Transverse colon (tissue), 4 donors: ENCODE results near the gene AKR7A2. TPM values are rescaled to one million over a fixed set of nuclear protein-coding genes. Genes with fewer than 3 reads are reported as not detected.
A peak's percentile ranks its signal among the peaks of the same experiment; 100 is the strongest.

ENCODE experiments used
- DNase-seq: peaks from one replicate; pipeline ENCODE4 v3.0.0-alpha.2; 2019
- H3K27ac ChIP-seq, 4 donors: fragments of 200-600 bp; sonication (generic); 2 replicates each; pipeline ENCODE4 v1.5.1; 2016 to 2018; ENCODE audit warnings: inconsistent platforms in 4 of 4
- H3K27me3 ChIP-seq: fragments of 200-600 bp; sonication (generic); 2 replicates; pipeline ENCODE4 v1.5.1; 2017; ENCODE audit warnings: inconsistent platforms
- H3K36me3 ChIP-seq, 4 donors: fragments of 200-600 bp; sonication (generic); 2 replicates each; pipeline ENCODE4 v1.5.1; 2017 to 2019; ENCODE audit warnings: inconsistent platforms in 4 of 4
- H3K4me1 ChIP-seq, 4 donors: fragments of 200-600 bp; sonication (generic); 2 replicates each; pipeline ENCODE4 v1.5.1; 2017 to 2020; ENCODE audit warnings: inconsistent platforms in 4 of 4
- H3K4me3 ChIP-seq, 4 donors: fragments of 200-600 bp; sonication (generic); 1 replicate in 1 of 4; 2 replicates in 3 of 4; pipeline versions ENCODE4 v1.5.1 to v1.6.1; 2017 to 2019; ENCODE audit warnings: inconsistent platforms in 4 of 4
- H3K9me3 ChIP-seq, 2 donors: fragments of 200-600 bp; sonication (generic); 2 replicates each; pipeline ENCODE4 v1.5.1; 2017 to 2019; ENCODE audit warnings: inconsistent platforms in 2 of 2
- EP300 ChIP-seq: sonication (generic); formaldehyde crosslinking; IDR thresholded peaks from one replicate; pipeline ENCODE4 v1.6.1; 2017; ENCODE audit warnings: antibody characterized with exemption, low read depth
- POLR2A ChIP-seq: fragments of 450-650 bp; IDR thresholded peaks from one replicate; pipeline ENCODE4 v1.6.1; 2016; ENCODE audit warnings: antibody characterized with exemption, mild to moderate bottlenecking, moderate library complexity
- POLR2AphosphoS5 ChIP-seq, 3 donors: sonication (generic); formaldehyde crosslinking; IDR thresholded peaks; one replicate each; pipeline ENCODE4 v1.6.1; 2016; ENCODE audit warnings: antibody characterized with exemption in 3 of 3
- WGBS, 2 donors: methylation state at CpG; one replicate each; pipeline ENCODE4 v1.1.5; 2018; ENCODE audit warnings: low coverage in 1 of 2; 5-methylcytosine and 5-hydroxymethylcytosine counted together
- in situ Hi-C, 4 donors: fragments of 200-750 bp; cut with MboI; loops; one replicate each; pipeline versions ENCODE4 v1.15.0 to v1.15.1; 2017; ENCODE audit warnings: low sequenced_read_pairs in 3 of 4, low pct_ligation_motif_present in 1 of 4, low pct_unique_long_range_greater_than_20kb in 1 of 4
- intact Hi-C: fragments of 100-400 bp; cut with DNase I; formaldehyde crosslinking; loops from one replicate; pipeline ENCODE4 v1.15.1; 2023; ENCODE audit warnings: low total_unique reads
- total RNA-seq, 4 donors: library from RNA; depleted of rRNA; stranded (reverse); fragments of >200 nt; gene quantifications; one replicate each; pipeline ENCODE4 v1.1.0, GENCODE V29; 2016
- TF ChIP-seq, protein P1 (sequence below), 5 experiments: fragments of 200-600 bp in 3 of 5; fragments of 450-650 bp in 2 of 5; sonication (generic) in 3 of 5; IDR thresholded peaks; 1 replicate in 2 of 5; 2 replicates in 3 of 5; pipeline ENCODE4 v1.5.1; 2016 to 2017; ENCODE audit warnings: antibody characterized with exemption in 5 of 5, inconsistent platforms in 3 of 5, mild to moderate bottlenecking in 2 of 5, moderate library complexity in 1 of 5

AKR7A2 gene
- total RNA-seq, 4 donors from 2014 or later, result 64.7 to 169 (median 112) TPM

DNA sequence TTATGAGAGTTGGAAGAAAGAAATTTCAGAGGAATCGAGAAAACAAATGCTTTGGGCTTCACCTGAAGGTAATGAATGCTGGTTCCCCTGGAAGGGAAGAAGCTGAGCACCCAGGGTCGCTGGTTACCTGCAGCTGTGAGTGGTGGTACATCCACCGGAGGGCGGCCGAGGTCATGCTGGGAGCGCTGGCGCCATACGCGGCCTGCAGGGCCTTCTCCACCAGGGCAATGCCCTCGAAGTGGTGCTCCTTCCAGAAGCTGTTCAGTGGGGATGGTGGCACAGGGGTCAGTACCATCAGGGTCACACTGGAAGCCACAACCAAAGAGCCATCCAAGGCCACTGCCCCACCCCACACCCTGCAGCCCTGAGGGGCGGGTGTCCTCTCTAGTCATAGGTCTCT lies 43.5 kb downstream of the AKR7A2 start:
- no peaks in the 10 kb centered on the region for H3K27me3 ChIP-seq
- H3K4me3 ChIP-seq, result no peak overlapping the region
- H3K27ac ChIP-seq, result no peak overlapping the region
- H3K9me3 ChIP-seq, result no peaks in the 10 kb centered on the region
- intact Hi-C loops (no loop called here), in situ Hi-C loops (no loop called here)
- peaks cover 0 to 12% (median 6%) of the 10 kb centered on the region in 4 donors for H3K4me1 ChIP-seq
- H3K36me3 ChIP-seq, result no peaks in the 10 kb centered on the region
- TF ChIP-seq EP300 (no peak), POLR2A (no peak), POLR2AphosphoS5 (IDR thresholded peaks at IDR 0.05) (no peak)
- TF ChIP-seq, protein P1, sequence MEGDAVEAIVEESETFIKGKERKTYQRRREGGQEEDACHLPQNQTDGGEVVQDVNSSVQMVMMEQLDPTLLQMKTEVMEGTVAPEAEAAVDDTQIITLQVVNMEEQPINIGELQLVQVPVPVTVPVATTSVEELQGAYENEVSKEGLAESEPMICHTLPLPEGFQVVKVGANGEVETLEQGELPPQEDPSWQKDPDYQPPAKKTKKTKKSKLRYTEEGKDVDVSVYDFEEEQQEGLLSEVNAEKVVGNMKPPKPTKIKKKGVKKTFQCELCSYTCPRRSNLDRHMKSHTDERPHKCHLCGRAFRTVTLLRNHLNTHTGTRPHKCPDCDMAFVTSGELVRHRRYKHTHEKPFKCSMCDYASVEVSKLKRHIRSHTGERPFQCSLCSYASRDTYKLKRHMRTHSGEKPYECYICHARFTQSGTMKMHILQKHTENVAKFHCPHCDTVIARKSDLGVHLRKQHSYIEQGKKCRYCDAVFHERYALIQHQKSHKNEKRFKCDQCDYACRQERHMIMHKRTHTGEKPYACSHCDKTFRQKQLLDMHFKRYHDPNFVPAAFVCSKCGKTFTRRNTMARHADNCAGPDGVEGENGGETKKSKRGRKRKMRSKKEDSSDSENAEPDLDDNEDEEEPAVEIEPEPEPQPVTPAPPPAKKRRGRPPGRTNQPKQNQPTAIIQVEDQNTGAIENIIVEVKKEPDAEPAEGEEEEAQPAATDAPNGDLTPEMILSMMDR (IDR thresholded peaks at IDR 0.05), result no peak
- DNase-seq, result no peak
- WGBS, 2 donors, result 69 to 74% methylated on average over 3 to 11 of the region's 11 CpGs

DNA sequence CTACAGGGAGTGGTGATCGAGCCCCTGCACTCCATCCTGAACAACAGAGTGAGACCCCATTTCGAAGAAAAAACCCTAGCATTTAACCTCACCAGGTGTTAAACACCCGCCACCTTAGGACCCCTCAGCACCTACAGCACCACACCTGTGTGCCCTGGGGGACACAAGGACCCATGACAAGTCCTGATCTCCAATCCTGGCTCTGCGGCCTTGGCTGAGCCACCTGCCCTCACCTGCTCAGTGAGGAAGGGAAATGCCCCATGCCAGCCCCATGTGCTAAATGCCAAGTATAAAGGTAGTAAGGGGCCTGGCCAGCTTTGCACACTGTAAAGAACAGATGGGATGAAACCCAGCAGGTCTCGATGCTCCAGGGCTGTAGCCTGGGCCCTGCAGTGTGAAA lies 49.2 kb downstream of the AKR7A2 start:
- Histone ChIP-seq H3K27ac (no peak overlapping the region), H3K36me3 (peaks cover 0 to 15% (median 6%) of the 10 kb centered on the region in 4 donors), H3K4me1 (no peaks in the 10 kb centered on the region), H3K9me3 (no peaks in the 10 kb centered on the region), H3K4me3 (no peak overlapping the region), H3K27me3 (no peaks in the 10 kb centered on the region)
- DNase-seq, result no peak
- in situ Hi-C loops (no loop called here), intact Hi-C loops (no loop called here)
- 80 to 93% methylated on average over 1 to 5 of the region's 5 CpGs for WGBS, 2 donors
- TF ChIP-seq POLR2AphosphoS5 (IDR thresholded peaks at IDR 0.05), result no peak
- no peak for TF ChIP-seq POLR2A
- TF ChIP-seq, protein P1 (IDR thresholded peaks at IDR 0.05), result no peak
- no peak for TF ChIP-seq EP300

DNA sequence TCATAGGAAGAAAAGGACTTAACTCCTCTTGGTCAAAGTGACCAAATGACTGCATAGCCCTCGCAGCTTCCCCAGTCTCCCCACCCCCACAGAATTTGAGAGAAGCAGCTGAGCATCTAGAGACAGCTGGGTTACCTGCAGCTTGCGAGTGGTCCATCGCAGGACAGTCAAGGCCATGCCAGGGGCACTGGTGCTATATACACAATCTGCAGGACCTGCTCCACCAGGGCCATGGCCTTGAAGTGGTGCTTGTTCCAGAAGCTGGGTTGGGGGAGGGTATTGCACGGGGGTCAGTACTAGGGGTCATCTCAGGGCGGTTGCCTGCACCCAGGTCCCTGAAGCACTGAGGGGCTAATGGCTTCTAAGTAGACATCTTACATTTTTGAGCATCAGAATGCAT lies 49.9 kb downstream of the AKR7A2 start:
- no peaks in the 10 kb centered on the region for H3K9me3 ChIP-seq
- no peak for DNase-seq
- no peaks in the 10 kb centered on the region for H3K4me1 ChIP-seq
- peaks cover 0 to 17% (median 8%) of the 10 kb centered on the region in 4 donors for H3K36me3 ChIP-seq
- TF ChIP-seq POLR2A (no peak), POLR2AphosphoS5 (IDR thresholded peaks at IDR 0.05) (no peak), EP300 (no peak)
- TF ChIP-seq, protein P1 (IDR thresholded peaks at IDR 0.05), result no peak
- no peak overlapping the region for H3K4me3 ChIP-seq
- intact Hi-C loops (no loop called here), in situ Hi-C loops (no loop called here)
- H3K27me3 ChIP-seq, result no peaks in the 10 kb centered on the region
- no peak overlapping the region for H3K27ac ChIP-seq
- 80 to 90% methylated on average over 2 to 5 of the region's 5 CpGs for WGBS, 2 donors

DNA sequence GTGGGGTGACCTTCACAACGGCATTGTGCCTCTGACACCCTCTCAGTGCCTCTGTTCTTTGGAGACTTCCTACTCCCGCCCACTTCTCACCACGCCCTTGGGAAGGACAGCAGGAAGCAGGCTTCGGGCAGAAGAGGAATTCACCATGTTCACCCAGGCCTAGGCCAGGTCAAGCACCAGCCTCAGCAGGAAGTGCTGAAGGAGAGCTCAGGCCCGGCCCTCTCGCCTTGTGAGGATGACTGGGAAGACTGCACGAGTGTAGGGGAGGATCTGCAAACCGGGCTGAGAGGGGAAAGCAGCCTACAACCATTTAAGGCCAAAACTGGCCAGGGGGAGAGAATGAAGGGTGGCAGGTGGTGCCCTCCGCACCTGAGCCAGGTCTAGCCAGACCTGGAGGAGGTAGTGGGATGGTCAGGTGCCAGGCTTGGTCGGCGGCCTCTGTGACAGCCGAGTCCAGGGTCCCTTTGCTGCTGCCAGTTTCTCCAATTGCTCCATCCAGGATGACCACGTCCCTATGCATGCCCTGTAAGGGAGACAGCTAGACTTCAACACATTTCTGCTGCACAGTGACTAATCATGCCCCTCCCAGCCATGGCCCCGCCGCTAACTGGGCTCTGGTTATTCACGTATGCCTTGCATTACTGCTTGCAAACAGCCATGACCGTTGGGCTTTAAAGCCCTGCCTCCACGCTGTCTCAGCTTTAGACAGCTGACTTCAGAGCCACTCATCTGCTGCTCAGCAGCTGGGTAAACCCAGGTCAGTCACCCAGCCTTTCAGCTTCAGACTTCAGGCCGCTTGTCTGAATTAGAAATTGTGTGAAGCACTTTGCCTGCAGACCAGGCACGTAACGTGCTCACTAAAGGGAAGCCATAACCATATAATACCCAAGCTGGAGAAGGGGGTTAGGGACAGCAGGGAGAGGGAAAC lies 51.5 kb downstream of the AKR7A2 start:
- H3K4me3 ChIP-seq, result no peak overlapping the region
- H3K27ac ChIP-seq, result peak overlapping the region in 2 of 4 donors; percentile 7 to 28
- in situ Hi-C loops, result no loop called here
- H3K9me3 ChIP-seq, result no peaks in the 10 kb centered on the region
- DNase-seq, result peak; percentile 29
- WGBS, 2 donors, result 64 to 74% methylated on average over 7 to 20 of the region's 21 CpGs
- intact Hi-C loops, result no loop called here
- no peaks in the 10 kb centered on the region for H3K4me1 ChIP-seq
- peaks cover 0 to 27% (median 8%) of the 10 kb centered on the region in 4 donors for H3K36me3 ChIP-seq
- no peaks in the 10 kb centered on the region for H3K27me3 ChIP-seq
- TF ChIP-seq POLR2AphosphoS5 (IDR thresholded peaks at IDR 0.05), result no peak
- no peak for TF ChIP-seq EP300
- TF ChIP-seq, protein P1 (IDR thresholded peaks at IDR 0.05), result no peak
- TF ChIP-seq POLR2A, result no peak
